ENCODE measurements around the gene FFAR1.
"Not testable (repeated sequence)": the region's sequence is repeated elsewhere in the genome, so short reads cannot be mapped to it uniquely, and the experiment has no call there.

Gene FFAR1

DNA sequence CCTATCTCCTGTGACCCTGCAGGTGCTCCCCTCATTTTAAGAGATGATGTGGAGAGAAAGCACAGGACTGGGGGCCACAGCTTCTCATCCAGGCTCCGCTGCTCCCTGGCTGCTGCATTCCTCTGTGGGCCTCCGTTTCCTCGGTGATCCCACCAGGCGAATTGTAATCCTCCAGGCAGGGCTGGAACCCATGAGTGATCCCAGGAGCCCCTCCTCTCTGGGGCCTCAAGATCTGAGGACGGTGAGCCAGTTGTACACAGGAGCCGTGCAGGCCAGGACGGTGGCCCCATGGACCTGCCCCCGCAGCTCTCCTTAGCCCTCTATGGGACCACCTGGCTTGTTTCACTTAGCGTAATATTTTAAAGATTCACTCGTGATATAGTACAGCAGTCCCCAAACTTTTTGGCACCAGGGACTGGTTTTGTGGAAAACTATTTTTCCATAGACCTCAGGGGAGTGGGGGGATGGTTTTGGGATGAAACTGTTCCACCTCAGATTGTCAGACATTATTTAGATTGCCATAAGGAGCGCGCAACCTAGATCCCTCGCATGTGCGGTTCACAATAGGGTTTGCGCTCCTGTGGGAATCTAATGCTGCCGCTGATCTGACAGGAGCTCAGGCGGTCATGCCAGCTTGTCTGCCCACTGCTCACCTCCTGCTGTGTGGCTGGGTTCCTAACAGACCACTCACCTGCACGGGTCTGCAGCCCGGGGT, 16.2 kb downstream of the FFAR1 start:
- DNase-seq, result no peak

DNA sequence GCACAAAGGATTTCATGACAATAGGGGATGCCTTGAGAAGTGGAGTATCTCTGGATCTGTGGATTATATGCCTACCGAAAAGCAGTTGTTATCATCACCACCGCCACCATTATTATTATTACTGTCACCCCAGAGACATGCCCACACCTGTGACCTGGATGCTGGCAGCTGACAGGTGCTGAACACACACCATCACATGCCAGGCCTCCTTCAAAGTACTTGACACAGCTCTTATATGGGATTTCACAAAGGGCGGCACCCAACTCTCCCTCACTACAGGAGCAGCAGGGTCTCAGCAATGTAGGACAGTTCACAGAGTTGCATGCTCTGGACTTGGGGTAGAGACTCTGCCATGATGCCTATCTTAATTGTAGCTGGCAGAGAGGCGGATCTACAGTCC, 17.6 kb downstream of the FFAR1 start:
- DNase-seq, result no peak

DNA sequence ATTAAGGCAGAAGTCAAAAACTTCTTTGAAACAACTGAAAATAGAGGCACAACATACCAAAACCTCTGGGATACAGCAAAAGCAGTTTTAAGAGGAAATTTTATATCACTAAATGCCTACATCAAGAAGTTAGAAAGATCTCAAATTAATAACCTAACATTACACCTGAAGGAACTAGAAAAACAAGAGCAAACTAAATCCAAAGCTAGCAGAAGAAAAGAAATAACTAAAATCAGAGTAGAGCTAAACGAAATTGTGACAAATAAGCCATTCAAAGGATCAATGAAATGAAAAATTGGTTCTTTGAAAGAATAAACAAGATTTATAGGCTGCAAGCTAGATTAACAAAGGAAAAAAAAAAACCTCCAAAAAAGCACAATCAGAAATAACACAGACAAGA, 20.7 kb downstream of the FFAR1 start:
- DNase-seq, result no peak

DNA sequence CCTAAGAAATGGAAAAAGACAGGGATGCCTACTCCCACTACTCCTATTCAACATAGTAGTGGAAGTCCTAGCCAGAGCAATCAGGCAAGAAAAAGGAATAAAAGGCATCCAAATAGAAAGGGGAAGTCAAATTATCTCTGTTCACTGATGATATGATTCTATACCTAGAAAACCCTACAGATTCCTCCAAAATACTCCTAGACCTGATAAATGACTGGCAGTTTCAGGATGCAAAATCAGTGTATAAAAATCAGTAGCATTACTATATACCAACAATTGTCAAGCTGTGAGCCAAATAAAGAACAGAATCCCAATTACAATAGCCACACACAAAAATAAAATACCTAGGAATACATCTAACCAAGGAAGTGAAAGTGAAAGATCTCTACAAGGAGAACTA, 21.8 kb downstream of the FFAR1 start:
- no peak for DNase-seq

DNA sequence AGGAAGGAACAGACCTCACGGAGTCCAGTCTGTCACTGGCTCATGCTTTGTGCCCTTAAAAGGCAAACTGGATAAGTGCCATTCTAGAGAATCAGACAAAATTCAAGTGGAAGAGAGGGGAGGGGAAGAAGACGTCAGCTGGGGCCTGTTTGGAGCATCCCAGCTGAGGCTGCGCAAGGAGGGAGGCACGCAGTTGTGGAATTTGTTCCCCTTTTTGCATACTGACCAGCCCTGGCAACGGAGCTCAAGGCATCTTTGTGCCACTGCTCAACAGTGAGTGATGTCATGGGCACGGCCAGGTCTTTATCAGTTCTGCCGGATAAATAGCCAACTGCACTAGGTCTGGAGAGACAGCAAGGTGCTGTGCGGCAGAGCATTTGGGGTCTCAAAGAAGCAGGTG, 23.0 kb downstream of the FFAR1 start, which contains the start of gene GPR42:
Gene GPR42, plus strand, starts transcription at position 347 of the 400 bp plus-strand sequence. CDS start 292 bp downstream, outside the sequence.
- no peak for DNase-seq

DNA sequence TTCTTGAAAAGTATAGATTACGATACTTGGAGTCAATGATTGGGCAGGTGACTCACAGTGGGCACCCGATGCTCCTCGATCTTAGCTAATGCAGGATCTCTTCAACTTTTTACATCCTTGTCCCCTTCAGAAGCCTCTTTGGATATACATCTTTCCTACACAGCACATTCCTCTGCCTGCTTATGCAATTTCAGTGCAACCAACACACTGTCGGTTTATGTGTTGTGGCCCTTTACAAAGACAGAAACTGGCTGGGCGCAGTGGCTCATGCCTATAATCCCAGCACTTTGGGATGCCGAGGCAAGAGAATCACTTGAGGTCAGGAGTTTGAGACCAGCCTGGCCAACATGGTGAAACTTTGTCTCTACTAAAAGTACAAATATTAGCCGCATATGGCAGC, 25.8 kb downstream of the FFAR1 start:
- no peak for DNase-seq

DNA sequence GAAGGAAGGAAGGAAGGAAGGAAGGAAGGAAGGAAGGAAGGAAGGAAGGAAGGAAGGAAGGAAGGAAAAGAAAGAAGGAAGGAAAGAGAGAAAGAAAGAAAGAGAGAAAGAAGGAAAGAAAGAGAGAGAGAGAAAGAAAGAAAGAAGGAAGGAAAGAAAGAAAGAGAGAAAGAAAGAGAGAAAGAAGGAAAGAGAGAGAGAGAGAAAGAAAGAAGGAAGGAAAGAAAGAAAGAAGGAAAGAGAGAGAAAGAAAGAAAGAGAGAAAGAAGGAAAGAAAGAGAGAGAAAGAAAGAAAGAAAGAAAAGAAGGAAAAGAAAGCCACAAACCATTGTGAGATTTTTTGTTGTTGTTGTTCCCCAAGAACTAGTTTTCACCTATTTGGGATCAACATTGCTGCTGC, 26.3 kb downstream of the FFAR1 start:
- DNase-seq, result not testable (repeated sequence)

DNA sequence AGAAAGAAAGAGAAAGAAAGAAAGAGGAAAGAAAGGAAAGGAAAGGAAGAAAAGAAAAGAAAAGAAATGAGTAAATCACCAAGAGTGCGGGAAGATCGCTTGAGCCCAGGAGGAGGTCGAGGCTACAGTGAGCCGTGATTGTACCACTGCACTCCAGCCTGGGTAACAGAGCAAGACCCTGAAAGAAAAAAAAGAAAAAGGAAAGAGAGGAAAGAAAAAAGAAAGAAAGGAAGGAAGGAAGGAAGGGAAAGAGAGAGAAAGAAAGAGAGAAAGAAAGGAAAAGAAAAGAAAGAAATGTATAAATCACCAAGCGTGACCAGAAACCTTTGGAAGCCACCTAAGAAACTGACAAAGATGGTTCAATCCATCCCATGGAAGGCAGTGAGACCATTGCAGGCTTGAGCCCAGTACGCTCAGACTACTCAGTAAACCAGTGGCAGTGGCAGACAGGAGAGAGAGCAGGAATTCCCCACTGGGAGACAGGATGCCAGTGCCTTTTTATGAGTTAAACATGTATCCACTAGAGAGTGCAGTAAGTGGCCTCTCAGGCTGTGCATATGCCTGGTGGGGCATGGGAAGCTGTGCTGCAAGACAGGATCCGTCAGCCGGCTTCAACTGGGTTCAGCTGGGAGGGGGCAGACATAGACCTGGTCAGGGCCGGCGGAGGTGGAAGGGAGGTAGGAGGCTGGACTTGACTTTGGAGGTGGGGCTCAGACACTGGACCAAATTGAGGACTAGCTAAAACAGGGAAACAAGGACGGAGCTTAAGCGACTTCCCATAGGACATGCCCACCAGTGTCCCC, 28.0 kb downstream of the FFAR1 start:
- peak in 1 of 2 experiments; percentile 17 for DNase-seq

DNA sequence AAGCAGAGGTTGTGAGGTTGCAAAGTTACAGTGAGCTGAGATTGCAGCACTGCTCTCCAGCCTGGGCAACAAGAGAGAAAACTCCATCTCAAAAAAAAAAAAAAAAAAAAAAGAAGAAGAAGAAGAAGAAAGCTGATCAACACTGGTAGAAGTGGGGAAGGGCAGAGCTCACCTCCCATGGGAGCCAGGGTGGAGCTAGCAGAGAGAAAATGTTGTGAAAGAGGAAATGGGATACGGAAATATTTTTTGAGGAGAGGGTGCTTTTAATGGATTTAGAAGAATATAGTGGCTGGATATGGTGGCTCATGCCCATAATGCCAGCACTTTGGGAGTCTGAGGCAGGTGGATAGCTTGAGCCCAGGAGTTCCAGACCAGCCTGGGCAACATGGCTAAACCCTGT, 30.0 kb downstream of the FFAR1 start:
- no peak for DNase-seq

DNA sequence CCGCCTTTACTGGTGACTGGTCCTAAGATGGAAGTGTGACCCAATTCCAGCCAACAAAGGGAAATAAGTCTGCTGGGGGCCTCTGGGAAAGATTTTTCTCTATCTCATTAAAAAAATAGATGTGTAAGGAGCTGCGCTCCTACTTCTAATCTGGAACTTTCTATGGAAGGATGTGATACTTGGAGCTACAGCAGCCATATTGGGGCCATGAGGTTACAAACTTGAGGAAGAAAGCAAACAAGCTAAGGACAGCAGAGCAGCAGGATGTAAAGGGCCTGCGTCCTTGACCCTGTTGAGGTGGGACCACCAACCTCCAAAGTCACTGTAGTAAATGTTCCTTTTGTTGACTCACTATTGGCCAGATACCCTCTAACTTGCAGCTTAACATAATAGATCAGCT, 30.7 kb downstream of the FFAR1 start:
- DNase-seq, result no peak

DNA sequence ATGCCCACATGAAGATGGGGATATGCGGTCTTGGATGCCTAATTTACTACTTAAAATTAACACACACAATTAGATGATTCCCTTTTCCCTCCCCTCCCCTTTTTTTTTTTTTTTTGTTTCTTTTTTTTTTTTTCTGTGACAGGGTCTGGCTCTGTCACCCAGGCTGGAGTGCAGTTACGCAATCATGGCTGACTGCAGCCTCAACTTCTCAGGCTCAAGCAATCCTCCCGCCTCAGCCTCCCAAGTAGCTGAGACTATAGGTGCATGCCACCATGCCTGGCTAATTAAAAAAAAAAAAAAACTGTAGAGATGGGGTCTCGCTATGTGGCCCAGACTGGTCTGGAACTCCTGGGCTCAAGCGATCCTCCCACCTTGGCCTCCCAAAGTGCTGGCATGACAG, 31.8 kb downstream of the FFAR1 start:
- DNase-seq, result not testable (repeated sequence)

DNA sequence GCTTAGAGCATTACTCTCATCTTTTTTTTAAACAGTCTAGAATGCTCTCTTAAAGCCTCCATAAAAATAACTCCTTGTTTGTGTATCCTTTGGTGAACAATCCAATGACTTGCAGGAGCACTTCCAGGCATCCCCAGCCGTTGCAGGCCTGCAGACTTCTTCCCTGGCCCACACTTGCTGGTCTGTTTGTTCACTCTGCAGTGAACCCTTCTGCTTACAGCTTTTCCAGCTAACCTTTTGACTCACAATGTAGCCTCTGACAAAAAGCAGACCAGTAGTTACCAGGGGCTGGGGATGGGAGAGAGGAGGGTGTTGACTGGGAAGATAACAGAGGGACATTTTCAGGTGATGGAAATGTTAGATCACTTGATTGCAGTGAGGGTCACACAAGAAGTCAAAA, 32.3 kb downstream of the FFAR1 start:
- no peak for DNase-seq

DNA sequence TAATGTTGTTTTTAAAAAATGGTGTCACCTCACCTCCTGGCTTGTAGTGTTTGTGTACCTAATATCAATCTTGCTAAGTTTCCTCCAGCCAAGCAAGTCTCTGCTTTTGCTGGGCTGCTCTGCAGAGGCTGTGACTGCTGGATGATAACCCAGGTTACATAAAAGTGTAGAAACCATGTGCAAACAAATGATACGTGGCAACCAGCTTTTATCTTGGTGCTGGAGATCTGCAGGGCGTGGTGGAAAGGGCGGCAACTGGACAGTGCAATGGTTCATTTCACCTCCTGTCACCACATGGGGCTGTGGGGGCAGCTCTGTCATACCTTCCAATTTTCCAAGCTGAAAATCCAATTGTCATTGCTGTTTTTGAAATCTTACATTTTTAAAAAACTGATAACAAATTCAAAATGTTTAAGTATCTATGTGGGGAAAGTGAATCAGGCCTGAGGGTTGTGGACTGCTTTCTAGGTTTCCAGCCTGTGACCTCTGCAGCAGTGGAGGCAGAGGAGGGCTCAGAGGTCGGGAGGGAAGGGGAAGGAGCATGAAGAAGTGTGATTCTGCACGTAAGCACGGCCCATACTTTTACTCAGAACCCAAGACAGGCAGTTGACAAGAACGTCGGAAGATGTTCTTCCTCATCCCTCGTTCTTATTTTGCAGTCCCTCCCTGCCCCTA, 32.9 kb downstream of the FFAR1 start:
- no peak for DNase-seq

DNA sequence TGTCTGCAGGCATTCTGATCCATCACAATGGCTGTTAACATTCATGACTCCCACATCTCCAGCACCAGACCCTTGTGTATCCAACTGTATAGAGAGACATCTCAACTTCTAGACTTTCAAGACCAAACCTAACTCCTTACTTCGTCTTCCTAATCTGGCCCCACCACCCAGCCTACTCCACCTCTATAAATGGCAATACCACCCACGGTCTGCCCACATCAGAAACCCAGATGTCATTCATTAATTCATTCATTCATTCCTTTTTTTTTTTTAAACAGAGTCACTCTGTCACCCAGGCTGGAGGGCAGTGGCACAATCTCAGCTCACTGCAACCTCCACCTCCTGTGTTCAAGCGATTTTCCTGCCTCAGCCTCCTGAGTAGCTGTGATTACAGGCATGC, 33.6 kb downstream of the FFAR1 start:
- no peak for DNase-seq

DNA sequence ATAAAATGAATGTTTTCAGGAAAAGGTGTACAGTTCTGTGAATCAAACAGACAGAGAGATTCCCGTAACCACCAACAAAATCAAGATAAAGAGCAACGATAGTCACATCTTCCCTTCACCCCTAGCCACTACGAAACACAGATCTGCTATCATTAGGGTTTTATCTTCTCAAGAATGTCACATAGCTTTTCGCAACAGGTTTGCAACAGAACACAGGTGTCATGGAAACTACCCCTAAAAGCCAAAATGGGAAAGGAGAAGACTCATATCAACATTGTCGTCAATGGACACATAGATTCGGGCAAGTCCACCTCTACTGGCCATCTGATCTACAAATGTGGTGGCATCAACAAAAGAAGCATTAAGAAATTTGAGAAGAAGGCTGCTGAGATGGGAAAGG, 34.2 kb downstream of the FFAR1 start:
- no peak for DNase-seq

DNA sequence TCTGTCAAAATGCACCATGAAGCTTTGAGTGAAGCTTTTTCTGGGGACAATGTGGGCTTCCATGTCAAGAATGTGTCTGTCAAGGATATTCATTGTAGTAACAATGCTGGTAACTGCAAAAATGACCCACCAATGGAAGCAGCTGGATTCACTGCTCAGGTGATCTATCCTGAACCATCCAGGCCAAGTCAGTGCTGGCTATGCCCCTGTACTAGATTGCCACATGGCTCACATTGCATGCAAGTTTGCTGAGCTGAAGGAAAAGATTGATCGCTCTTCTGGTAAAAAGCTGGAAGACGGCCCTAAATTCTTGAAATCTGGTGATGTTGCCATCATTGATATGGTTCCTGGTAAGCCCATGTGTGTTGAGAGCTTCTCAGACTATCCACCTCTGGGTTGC, 35.8 kb downstream of the FFAR1 start:
- no peak for DNase-seq

DNA sequence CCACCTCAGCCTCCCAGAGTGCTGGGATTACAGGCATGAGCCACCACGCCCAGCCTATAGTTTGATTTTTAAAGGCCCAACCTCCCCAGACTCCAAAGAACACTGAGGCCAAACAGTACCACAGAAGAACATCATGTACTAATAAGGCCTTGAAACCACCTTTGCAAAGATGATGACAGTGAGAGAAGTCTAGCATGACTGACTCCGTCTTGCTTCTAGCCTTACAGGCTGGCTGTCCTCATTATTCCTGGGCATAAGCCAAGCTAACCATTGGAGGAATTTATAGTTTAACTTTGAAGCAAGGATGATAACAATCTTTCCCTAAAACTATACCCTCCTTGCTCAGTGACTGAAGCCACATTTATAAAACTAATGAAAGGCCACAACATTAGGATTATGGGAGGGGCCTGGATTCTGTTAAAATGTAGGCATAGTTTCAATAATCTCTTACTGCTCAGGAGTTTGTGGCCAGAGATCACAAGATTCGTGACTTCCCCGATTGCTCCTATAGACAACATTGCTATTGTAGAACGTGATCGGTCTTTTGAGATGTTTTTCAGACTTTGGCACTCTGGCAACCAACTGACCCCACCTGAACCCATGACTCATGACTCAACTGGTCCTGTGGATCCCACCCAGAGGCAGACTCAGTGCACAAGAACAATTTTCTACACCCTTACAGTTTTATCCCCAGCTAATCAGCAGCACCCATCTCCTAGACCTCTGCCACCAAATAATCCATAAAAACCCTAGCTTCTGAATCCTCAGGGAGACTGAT, 40.8 kb downstream of the FFAR1 start:
- DNase-seq, result no peak

DNA sequence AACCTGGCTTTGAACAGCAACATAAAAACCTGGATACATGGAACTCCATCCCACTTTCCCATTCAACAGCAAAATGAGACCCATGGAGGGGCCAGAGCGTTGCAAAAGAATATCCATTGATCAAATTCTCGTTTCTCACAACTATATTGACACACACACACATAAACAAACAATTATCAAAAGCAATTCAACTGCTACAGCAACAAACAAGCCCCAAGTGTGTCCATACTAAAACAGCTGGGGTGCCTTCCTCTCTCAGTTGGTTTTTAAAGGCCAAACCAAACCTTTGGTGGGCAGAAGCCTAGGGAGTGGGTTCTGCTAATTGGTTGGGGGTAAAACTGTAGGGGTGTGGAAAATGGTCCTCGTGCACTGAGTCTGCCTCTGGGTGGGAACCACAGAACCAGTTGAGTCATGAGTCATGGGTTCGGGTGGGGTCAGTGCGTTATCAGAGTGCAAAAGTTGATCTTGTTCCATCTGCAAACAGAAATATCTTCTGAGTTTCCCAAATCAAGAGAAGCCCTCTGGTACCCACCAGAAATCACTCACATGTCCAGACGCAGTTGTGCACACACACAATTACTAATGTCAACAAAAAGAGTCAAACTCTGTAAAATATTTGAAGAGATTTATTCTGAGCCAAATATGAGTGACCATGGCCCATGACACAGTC, 41.6 kb downstream of the FFAR1 start:
- DNase-seq, result no peak

DNA sequence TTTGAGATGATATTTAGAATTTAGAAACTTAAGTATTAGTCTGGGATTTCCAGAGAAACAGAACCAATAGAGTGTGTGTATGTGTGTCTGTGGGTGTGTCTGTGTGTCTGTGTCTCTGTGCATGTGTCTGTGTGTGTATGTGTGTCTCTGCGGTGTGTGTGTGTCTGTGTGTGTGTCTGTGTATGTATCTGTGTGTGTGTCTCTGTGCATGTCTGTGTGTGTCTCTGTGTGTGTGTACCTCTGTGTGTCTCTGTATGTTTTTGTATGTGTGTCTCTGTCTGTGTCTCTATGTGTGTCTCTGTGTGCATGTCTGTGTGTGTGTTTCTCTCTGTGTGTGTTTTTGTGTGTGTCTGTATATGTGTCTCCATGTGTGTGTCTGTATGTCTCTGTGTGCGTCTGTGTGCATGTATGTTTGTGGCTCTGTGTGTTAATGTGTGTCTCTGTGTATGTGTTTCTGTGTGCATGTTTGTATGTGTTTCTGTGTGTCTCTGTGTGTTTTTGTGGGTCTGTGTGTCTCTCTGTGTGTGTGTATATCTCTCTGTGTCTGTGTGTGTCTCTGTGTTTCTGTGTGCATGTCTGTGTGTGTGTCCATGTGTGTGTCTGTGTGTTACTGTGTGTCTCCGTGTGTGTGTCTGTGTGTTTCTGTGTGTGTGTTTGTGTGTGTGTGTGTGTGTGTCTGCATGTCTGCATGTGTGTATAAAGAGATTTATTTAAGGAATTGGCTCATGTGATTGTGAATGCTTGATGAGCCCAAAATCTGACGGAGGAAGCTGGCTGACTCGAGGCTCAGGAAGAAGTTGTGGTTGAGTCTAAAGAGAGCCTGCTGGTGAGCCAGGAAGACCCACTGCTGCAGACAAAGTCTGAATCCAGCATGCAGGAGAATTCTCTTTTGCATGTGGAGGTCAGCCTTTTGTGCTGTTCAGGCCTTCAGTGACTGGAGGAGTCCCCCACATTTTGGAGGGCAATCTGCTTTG, 45.3 kb downstream of the FFAR1 start:
- DNase-seq, result no peak

DNA sequence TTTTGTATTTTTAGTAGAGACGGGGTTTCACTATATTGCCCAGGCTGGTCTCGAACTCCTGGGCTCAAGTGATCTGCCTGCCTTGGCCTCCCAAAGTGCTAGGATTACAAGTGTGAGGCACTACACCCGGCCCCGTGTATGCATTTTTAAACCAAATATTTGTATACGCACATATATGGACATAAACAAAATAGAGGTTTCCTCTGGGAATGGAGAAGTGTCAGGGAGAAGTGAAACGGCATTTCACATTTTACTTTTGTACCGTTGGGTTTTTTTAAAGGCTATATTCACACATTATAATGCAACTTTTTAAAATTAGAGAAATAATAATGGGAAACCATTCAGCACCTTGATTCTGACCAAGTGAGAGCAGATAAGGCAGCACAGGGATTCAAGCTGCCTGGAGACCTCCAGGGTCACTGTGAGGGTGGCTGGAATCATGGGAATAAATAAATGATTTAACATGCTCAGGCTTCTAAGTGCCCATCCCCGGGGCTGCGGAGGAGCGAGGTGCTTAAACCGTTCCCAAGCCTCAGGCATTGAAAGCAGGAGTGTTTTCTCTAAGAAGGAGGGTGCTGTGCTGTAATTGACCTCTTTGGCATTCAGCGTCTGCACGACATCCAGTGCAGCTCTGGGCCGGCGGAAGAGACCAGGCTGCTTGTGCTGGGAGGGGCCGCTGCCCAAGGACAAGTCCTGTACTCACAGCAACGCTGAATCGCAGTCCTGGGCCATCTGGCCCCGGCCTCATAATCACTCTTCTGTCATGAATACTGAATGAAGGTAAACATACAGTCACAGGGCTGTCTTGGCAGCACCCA, 47.9 kb downstream of the FFAR1 start:
- peak; percentile 24 to 75 for DNase-seq
